ENCODE data around the gene STK4.

DNA sequence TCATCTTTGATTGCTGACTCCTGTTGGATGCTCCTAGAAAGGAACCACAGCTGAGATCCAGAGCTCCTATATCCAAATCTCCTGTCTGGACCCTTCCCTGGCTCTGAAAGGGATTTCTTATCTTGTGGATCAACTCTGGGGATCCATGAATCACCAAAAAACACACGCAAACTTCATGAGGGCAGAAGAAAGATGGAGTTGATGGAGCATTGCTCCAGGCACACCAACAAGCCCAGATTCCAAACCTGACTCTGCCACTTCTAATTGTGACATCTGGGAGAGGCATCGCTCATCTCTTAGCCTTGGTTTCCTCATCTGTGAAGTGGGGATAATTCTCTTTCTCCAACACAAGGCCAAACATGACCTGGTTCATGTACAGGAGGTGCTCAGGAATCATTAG is 127.9 kb downstream of the STK4 start:
- TF ChIP-seq, protein P1, sequence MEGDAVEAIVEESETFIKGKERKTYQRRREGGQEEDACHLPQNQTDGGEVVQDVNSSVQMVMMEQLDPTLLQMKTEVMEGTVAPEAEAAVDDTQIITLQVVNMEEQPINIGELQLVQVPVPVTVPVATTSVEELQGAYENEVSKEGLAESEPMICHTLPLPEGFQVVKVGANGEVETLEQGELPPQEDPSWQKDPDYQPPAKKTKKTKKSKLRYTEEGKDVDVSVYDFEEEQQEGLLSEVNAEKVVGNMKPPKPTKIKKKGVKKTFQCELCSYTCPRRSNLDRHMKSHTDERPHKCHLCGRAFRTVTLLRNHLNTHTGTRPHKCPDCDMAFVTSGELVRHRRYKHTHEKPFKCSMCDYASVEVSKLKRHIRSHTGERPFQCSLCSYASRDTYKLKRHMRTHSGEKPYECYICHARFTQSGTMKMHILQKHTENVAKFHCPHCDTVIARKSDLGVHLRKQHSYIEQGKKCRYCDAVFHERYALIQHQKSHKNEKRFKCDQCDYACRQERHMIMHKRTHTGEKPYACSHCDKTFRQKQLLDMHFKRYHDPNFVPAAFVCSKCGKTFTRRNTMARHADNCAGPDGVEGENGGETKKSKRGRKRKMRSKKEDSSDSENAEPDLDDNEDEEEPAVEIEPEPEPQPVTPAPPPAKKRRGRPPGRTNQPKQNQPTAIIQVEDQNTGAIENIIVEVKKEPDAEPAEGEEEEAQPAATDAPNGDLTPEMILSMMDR (conservative IDR thresholded peaks at IDR 0.05 in 1 of 2, IDR thresholded peaks at IDR 0.05 in 1 of 2; ENCODE audit: extremely low read depth in 1 of 2, insufficient read depth in 1 of 2, low read depth in 1 of 2, low read length in 2 of 2), result no peak
- no peak for TF ChIP-seq EZH2 (IDR thresholded peaks at IDR 0.05; ENCODE audit: borderline replicate concordance, low read length)

Measured in mammary epithelial cell (primary cell).